Neural cell (in vitro differentiated cells): ENCODE measurements around the gene SDHC.

ENCODE experiments used
- CTCF ChIP-seq: fragments of 450-650 bp; IDR thresholded peaks from 2 replicates; pipeline ENCODE4 v1.5.1; 2014; ENCODE audit warnings: antibody characterized with exemption, mild to moderate bottlenecking, moderate library complexity; ENCODE audit not compliant: poor library complexity, severe bottlenecking
- EP300 ChIP-seq: fragments of 450-650 bp; conservative IDR thresholded peaks from 2 replicates; pipeline ENCODE4 v1.6.1; 2014; ENCODE audit warnings: antibody characterized with exemption, mild to moderate bottlenecking, moderate library complexity; ENCODE audit not compliant: poor library complexity, severe bottlenecking
- EZH2 ChIP-seq: fragments of 200-600, 300-800 bp; shearing (Covaris generic), sonication (generic); IDR thresholded peaks from 2 replicates; pipeline ENCODE4 v1.6.1; 2014; ENCODE audit warnings: antibody characterized with exemption, low read length, borderline replicate concordance, mild to moderate bottlenecking; ENCODE audit not compliant: insufficient read depth, poor library complexity, severe bottlenecking
- POLR2AphosphoS5 ChIP-seq: IDR thresholded peaks from 2 replicates; pipeline ENCODE4 v1.6.1; 2012
- REST ChIP-seq: IDR thresholded peaks from 2 replicates; pipeline ENCODE4 v1.6.1; 2012; ENCODE audit warnings: borderline replicate concordance
- TAF1 ChIP-seq: IDR thresholded peaks from 2 replicates; pipeline ENCODE4 v1.6.1; 2012; ENCODE audit warnings: low read depth

- TF ChIP-seq CTCF (no peak), EZH2 (no peak), REST (no peak), EP300 (no peak), TAF1 (no peak), POLR2AphosphoS5 (no peak)
These were observed 48.0 kb upstream of the SDHC start for GRCh38 chr1:161266202-161266601.
